ENCODE data around the gene ZNF555.

ZNF555 gene

DNA sequence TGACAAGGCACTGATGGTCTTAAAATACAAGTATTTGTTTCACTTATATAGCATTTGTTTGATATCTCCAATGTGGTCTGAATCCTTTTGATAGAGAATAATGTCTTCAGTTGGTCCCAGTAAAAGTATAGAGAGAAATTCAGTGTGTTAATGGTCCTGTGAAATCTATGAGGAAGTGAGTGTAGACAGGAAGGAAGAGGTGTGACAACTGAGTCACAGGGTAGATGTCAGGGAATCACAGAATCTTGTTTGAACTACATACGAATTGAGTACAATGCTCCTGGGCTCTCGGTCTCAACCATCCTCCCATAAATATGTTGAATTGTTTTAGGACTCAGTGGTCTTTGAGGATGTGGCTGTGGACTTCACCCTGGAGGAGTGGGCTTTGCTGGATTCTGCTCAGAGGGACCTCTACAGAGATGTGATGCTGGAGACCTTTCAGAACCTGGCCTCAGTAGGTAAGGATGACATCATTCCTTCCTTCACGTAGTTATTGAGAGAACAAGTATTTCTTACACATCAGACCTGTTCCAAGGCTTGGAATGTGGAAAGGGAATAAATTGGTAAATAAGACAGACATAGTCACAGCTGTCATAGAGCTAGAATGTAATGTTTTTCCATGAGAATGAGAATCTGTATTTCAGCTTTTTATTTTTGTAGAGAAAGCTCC is 9.1 kb downstream of the ZNF555 start:
- TF ChIP-seq, protein P1, sequence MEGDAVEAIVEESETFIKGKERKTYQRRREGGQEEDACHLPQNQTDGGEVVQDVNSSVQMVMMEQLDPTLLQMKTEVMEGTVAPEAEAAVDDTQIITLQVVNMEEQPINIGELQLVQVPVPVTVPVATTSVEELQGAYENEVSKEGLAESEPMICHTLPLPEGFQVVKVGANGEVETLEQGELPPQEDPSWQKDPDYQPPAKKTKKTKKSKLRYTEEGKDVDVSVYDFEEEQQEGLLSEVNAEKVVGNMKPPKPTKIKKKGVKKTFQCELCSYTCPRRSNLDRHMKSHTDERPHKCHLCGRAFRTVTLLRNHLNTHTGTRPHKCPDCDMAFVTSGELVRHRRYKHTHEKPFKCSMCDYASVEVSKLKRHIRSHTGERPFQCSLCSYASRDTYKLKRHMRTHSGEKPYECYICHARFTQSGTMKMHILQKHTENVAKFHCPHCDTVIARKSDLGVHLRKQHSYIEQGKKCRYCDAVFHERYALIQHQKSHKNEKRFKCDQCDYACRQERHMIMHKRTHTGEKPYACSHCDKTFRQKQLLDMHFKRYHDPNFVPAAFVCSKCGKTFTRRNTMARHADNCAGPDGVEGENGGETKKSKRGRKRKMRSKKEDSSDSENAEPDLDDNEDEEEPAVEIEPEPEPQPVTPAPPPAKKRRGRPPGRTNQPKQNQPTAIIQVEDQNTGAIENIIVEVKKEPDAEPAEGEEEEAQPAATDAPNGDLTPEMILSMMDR (IDR thresholded peaks at IDR 0.05; ENCODE audit: insufficient read depth, missing control alignments) = no peak
- no peak for FAIRE-seq
- DNase-seq (ENCODE audit: insufficient read length, low spot score) = no peak

DNA sequence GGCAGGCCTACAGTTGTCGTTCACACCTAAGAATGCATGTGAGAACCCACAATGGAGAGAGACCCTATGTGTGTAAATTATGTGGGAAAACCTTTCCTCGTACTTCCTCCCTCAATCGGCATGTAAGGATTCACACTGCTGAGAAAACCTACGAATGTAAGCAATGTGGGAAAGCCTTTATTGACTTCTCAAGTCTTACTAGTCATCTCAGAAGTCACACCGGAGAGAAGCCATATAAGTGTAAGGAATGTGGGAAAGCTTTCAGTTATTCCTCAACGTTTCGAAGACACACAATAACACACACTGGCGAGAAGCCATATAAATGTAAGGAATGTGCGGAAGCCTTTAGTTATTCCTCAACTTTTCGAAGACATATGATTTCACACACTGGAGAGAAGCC is 11.3 kb downstream of the ZNF555 start:
- no peak for FAIRE-seq
- no peak for DNase-seq (ENCODE audit: insufficient read length, low spot score)
- TF ChIP-seq, protein P1 (IDR thresholded peaks at IDR 0.05; ENCODE audit: insufficient read depth, missing control alignments) = no peak

DNA sequence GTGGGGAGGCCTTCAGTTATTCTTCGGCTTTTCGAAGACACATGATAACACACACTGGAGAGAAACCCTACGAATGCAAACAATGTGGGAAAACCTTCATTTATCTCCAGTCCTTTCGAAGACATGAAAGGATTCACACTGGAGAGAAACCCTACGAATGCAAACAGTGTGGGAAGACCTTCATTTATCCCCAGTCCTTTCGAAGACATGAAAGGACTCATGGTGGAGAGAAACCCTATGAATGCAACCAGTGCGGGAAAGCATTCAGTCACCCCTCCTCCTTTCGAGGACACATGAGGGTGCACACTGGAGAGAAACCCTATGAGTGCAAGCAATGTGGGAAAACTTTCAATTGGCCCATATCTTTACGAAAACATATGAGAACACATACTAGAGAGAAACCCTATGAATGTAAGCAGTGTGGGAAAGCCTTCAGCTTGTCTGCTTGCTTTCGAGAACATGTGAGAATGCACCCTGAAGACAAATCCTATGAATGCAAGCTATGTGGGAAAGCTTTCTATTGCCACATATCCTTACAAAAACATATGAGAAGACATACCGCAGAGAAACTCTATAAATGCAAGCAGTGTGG is 11.8 kb downstream of the ZNF555 start:
- DNase-seq (ENCODE audit: insufficient read length, low spot score) = no peak
- no peak for FAIRE-seq
- TF ChIP-seq, protein P1 (IDR thresholded peaks at IDR 0.05; ENCODE audit: insufficient read depth, missing control alignments) = no peak

DNA sequence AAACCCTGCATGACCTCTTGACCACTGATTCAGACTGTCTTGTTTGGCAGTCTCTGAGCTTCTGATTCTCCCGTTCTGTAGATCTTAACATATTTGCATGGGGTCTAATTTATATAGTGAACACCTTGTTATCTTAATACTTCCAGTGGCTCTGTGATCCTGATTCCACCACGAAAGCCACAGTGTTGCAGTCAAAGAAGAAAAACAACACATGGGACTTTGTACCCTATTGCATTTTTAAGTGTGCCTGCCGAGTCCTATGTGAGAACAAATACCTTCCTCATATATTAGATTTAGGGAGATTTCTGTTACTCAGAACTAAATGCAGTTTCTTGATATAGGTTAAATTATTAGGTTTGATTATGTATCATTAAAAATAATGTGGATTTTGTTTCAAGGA is 13.6 kb downstream of the ZNF555 start:
- DNase-seq (ENCODE audit: insufficient read length, low spot score) (no peak), FAIRE-seq (no peak)
- TF ChIP-seq, protein P1 (IDR thresholded peaks at IDR 0.05; ENCODE audit: insufficient read depth, missing control alignments) = no peak

DNA sequence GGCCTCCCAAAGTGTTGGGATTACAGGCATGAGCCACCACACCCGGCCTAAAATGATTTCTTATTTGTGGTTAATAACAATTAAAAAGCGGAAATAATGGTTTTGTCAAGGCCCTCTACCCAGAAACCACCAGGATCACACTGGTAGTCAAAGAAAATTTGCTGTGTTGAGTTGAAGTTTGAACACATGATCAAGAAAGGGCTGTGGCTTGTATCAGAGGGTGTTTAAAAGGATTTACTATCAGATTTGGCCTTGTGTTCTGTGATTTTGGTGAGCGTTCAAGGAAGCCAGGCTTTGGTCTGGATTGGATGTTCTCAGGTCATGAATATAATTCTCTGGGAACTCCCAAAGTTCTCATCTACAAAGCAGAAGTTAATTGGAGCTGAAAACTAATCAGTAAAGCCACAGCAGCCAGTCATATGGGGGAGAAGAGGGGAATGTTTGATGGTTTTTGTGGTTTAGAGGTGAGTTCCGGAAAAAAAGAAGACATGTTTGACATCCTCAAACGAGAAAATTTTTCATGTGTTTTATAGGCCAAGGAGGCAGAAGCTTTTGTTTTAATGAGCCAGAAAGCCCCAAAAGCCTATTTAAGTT is 15.3 kb downstream of the ZNF555 start:
- TF ChIP-seq, protein P1 (IDR thresholded peaks at IDR 0.05; ENCODE audit: insufficient read depth, missing control alignments) = no peak
- DNase-seq (ENCODE audit: insufficient read length, low spot score) (no peak), FAIRE-seq (no peak)

DNA sequence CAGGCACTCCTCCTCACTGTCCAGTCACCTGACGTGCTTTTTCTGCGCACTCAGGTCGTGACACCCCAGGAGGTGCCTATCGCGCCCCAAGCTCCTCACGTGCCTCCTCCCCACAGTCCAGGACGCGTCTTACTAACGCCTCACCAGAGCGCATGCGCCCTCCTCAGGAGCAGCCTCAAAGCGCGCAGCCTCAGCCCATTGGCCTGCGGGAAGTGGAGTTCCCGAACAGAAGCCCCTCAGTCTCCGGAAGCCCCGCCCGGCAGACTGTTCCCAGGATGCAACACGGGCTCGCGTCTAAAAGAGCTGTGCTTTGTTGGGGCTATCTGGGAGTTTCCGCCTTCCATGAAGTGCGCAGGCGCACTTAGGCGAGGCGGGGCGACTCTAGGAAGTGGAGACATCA is 17.6 kb downstream of the ZNF555 start:
- TF ChIP-seq, protein P1 (IDR thresholded peaks at IDR 0.05; ENCODE audit: insufficient read depth, missing control alignments) = no peak
- DNase-seq (ENCODE audit: insufficient read length, low spot score) (no peak), FAIRE-seq (no peak)

DNA sequence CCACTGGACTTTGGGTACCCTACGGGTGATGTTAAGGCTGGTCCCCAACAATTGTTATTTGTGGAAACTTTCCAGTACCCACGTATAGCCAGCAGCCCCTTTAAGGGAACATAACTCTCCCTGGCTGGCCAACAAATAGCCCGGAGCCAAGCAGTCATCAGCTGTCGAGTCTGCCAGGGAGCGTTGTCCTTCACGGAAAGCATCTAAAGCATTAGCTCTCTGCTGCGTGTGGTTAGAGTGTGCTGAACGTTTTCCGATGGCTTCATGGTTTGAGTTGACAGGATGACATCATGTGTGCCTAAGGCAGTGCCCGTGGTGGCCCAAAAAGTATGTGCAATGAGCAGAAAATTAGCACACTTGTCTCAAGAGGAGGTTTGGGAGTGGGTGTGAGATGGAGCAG is 22.5 kb downstream of the ZNF555 start:
- TF ChIP-seq, protein P1 (IDR thresholded peaks at IDR 0.05; ENCODE audit: insufficient read depth, missing control alignments) = no peak
- no peak for DNase-seq (ENCODE audit: insufficient read length, low spot score)
- no peak for FAIRE-seq

Data from D721Med (cell line).